Measurements from ENCODE around the gene ASAH2. TPM values are rescaled to one million over a fixed set of nuclear protein-coding genes. Genes with fewer than 3 reads are reported as not detected.

Gene ASAH2
- total RNA-seq, 1 donor from 2014 or later = 1.1 TPM

DNA sequence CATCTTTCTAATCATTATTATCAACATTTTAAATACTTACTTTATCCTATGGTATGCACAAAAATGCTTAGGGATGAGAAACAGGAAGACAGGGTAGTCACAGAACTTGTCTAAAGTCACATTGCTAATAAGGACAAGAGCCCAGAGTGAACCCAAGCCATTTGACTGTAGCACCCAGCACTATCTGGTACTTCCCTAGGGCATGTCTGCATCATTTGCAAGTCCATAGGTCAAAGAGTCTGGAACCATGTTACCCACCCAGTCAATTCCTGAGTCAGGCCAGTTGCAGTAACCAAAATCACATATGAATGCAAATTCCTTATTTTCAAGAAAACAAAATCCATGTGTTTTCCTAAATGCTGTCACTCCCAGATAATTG lies 19.1 kb downstream of the ASAH2 start:
- no peak for TF ChIP-seq CTCF (IDR thresholded peaks at IDR 0.05)
- no peak overlapping the region for H3K27ac Mint-ChIP-seq (ENCODE audit: unreplicated experiment)
- H3K4me3 Mint-ChIP-seq (ENCODE audit: unreplicated experiment) = no peak overlapping the region
- H3K9me3 Mint-ChIP-seq (ENCODE audit: unreplicated experiment) = no peaks in the 10 kb centered on the region
- peaks cover 69% of the 10 kb centered on the region for H3K27me3 Mint-ChIP-seq (ENCODE audit: unreplicated experiment)
- DNase-seq (ENCODE audit: extremely low spot score, unreplicated experiment) = no peak
- H3K36me3 Mint-ChIP-seq (ENCODE audit: unreplicated experiment) = no peaks in the 10 kb centered on the region
- no peaks in the 10 kb centered on the region for H3K4me1 Mint-ChIP-seq (ENCODE audit: unreplicated experiment)

DNA sequence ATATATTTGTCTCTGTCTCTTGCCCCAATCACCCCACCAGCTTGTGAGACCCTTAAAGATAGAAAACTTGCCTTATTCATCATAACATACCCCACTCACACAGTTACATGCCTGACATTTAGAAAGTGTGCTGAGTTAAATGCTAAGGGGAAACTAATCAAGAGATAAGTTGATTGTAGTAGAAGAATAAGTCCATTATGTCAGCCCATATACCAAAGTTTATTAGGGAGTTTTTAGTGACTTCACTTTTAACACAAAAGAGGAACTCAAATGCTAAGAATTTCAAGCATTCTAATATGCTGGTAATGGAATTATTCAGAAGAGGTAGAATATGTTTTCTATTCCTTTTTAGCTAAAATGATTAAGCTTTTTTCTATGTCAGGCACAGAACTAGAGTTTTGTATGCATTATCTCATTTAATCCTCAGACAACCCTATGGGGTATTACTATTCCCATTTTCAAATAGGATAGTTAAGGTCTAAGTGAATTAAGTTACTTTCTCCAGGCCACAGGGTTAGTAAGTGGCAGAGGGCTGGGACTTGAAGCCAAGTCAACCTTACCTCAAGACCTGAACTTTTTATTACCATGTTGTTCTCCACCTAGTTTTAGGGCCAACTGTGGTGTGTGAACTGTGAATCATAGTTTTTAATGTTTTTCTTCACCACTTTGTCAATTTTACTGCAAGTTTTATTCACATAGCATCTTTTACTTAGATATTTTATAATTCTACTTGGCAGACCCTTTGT lies 19.6 kb downstream of the ASAH2 start:
- Mint-ChIP-seq H3K27ac (ENCODE audit: unreplicated experiment) (no peak overlapping the region), H3K9me3 (ENCODE audit: unreplicated experiment) (no peaks in the 10 kb centered on the region), H3K27me3 (ENCODE audit: unreplicated experiment) (peaks cover 69% of the 10 kb centered on the region), H3K4me3 (ENCODE audit: unreplicated experiment) (no peak overlapping the region), H3K4me1 (ENCODE audit: unreplicated experiment) (no peaks in the 10 kb centered on the region), H3K36me3 (ENCODE audit: unreplicated experiment) (no peaks in the 10 kb centered on the region)
- TF ChIP-seq CTCF (IDR thresholded peaks at IDR 0.05) = no peak
- no peak for DNase-seq (ENCODE audit: extremely low spot score, unreplicated experiment)

DNA sequence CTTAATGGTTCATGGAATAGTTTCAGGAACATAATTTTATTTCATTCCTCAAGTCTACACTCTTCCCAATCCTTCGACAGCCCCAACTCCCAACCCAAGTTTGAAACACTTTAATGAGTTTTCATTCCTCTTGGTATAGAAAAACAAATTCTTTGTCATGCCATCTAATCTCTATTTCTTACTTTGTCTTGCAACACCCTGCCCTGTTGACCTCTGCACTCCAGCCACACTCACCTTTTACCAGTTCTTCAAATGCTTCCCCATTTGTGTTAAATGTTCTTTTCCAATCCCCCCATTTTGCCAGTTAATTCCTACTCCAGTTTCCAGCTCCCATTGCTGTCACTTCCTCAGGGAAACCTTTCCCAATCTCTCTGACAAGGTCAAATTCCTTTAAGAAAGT lies 21.9 kb downstream of the ASAH2 start:
- no peak for DNase-seq (ENCODE audit: extremely low spot score, unreplicated experiment)
- H3K36me3 Mint-ChIP-seq (ENCODE audit: unreplicated experiment) = no peaks in the 10 kb centered on the region
- H3K9me3 Mint-ChIP-seq (ENCODE audit: unreplicated experiment) = no peaks in the 10 kb centered on the region
- TF ChIP-seq CTCF (IDR thresholded peaks at IDR 0.05) = no peak
- no peaks in the 10 kb centered on the region for H3K4me1 Mint-ChIP-seq (ENCODE audit: unreplicated experiment)
- H3K27me3 Mint-ChIP-seq (ENCODE audit: unreplicated experiment) = peaks cover 59% of the 10 kb centered on the region
- H3K4me3 Mint-ChIP-seq (ENCODE audit: unreplicated experiment) = no peak overlapping the region
- no peak overlapping the region for H3K27ac Mint-ChIP-seq (ENCODE audit: unreplicated experiment)

- Mint-ChIP-seq H3K4me1 (ENCODE audit: unreplicated experiment) (no peaks in the 10 kb centered on the region), H3K27ac (ENCODE audit: unreplicated experiment) (no peak overlapping the region), H3K4me3 (ENCODE audit: unreplicated experiment) (no peak overlapping the region), H3K9me3 (ENCODE audit: unreplicated experiment) (no peaks in the 10 kb centered on the region), H3K36me3 (ENCODE audit: unreplicated experiment) (no peaks in the 10 kb centered on the region), H3K27me3 (ENCODE audit: unreplicated experiment) (peaks cover 58% of the 10 kb centered on the region)
- no peak for DNase-seq (ENCODE audit: extremely low spot score, unreplicated experiment)
- TF ChIP-seq CTCF (IDR thresholded peaks at IDR 0.05) = no peak
Measured at GRCh38 chr10:50228672-50229071, 22.6 kb downstream of the ASAH2 start.

- no peaks in the 10 kb centered on the region for H3K9me3 Mint-ChIP-seq (ENCODE audit: unreplicated experiment)
- DNase-seq (ENCODE audit: extremely low spot score, unreplicated experiment) = no peak
- no peaks in the 10 kb centered on the region for H3K4me1 Mint-ChIP-seq (ENCODE audit: unreplicated experiment)
- no peaks in the 10 kb centered on the region for H3K36me3 Mint-ChIP-seq (ENCODE audit: unreplicated experiment)
- TF ChIP-seq CTCF (IDR thresholded peaks at IDR 0.05) = no peak
- no peak overlapping the region for H3K4me3 Mint-ChIP-seq (ENCODE audit: unreplicated experiment)
- peaks cover 59% of the 10 kb centered on the region for H3K27me3 Mint-ChIP-seq (ENCODE audit: unreplicated experiment)
- no peak overlapping the region for H3K27ac Mint-ChIP-seq (ENCODE audit: unreplicated experiment)
Measured at GRCh38 chr10:50226610-50227009, 24.7 kb downstream of the ASAH2 start.

Data from osteocyte (in vitro differentiated cells).